HG03558 (cell line): ENCODE results near the gene GLYATL1.
A peak's percentile ranks its signal among the peaks of the same experiment; 100 is the strongest.

Experiments
- ATAC-seq: cut with Tn5 transposase; IDR thresholded peaks from one replicate; pipeline ENCODE4 v1.9.1; 2021; ENCODE audit warnings: moderate number of reproducible peaks; ENCODE audit not compliant: unreplicated experiment; ENCODE audit errors: extremely low read depth

The GLYATL1 gene, protein sequence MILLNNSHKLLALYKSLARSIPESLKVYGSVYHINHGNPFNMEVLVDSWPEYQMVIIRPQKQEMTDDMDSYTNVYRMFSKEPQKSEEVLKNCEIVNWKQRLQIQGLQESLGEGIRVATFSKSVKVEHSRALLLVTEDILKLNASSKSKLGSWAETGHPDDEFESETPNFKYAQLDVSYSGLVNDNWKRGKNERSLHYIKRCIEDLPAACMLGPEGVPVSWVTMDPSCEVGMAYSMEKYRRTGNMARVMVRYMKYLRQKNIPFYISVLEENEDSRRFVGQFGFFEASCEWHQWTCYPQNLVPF

DNA sequence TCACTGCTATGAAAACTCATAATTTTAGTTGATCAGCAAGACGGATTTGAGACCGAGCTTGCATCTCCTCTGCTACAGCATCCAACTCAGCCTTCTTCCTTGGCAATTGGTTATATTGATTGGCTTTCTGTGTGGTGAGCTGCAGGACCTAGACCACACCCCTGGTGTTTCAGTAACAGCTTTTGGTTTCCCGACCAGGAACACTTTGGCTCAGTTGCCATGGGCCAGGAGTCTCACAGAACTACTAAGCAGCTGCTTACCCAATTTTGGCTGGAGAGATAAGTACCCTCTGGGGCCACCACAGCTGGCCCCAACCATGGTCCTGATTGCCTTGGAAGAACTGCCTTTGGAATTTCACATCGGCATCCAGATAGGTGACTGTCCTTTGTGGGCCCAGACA lies at the start of gene GLYATL1:
Gene GLYATL1 (plus strand): TSS at position 212 of the 400 bp plus-strand sequence. CDS start 7,600 bp downstream, outside the sequence.
- no peak for ATAC-seq

DNA sequence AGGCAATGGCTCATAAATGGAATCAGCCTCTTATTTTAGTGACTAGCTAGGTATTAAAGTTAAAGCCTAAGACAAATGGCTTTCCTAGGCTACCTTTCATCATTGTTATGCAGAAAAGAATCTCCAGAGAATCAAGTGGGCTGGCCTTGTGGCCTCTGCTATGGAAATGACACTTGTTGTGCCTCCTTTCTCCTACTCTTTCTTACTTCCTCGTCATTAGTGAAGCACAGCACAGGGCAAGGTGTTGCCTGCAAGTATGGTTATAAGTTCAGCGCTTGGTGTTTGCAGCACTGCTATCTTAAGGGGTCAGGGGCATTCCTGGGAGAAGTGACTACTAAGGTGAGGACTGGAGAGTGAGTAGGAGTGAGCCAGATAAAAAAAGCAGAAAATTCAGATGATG lies 45.4 kb upstream of the GLYATL1 start:
- no peak for ATAC-seq

- no peak for ATAC-seq
Measured at GRCh38 chr11:58898106-58898505, 41.2 kb upstream of the GLYATL1 start.

DNA sequence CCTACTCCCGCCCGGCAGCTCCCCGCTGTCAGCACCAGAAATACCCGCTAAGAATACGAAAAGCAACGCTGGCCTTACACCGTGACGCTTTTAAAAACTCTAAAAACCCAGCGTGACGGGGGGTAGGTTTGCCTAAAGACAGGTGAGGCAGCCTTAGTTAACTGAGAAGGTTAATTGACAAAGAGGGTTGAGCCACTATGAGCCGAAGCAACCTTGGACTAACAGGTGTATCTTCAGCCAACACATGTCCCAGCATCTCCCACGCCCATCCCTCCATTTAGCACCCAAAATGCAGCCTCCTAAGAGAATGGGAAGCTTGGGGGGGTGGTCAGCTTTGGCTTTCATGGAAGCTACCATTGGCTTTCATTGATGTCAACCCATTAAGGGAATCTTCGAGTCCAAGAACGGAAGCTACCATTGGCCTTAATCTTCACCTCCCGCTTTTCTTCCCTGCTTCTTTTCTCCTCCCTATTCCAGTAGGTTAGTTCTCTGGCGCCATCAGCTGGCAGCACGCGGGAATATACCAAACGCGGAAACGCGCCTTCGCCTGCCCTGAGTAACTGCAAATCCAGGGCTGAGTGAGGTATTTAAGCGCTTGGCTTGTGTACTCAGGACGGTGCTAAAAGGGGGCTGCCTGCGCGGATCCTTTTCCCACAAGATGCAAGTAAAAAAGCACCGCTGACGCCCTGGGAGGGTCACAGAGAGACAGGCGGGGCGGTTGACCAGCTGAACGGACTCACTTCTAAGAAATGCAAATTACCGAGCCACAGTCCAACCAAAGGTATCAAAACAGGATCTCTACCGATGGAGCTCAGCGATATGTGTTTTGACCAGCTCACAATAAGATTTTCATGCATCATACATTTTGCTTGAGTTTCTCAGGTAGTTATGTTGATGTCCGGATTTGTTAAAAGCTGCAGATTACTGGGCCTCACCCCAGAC lies 38.5 kb upstream of the GLYATL1 start:
- no peak for ATAC-seq

- ATAC-seq: no peak
Measured at GRCh38 chr11:58902881-58903280, 36.4 kb upstream of the GLYATL1 start.

DNA sequence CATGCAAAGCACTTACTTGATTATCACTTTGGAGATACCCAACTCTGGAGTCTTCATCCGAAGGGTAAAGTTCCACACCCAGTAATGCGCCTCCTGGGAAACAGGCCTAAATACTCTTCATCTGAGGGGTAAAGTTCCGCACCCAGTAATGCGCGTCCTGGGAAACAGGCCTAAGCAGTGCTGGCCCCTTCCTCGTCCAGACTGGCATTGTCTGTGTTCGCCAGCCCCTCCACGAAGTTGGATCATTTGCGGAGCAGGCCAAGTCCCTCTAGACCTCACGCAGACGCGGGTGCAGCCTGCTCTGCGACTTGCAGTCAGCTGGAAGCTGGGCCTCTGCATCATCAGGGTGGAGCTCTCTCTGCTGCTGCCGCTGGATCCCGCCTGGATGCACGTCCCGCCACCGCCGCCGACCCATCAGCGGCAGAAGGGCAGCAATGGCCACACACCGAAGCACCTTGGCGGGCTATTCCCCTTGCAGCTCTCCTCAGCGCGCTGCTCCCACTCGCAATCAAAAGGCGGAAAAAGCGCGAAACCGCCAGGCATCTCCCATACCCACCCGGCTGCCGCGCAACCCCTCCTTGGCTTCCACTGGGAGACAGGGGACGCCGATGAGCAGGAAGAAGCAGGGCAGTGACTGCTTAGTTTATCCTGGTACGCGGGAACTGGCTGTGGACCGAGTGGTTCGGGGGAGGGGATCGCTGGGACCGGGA lies 34.1 kb upstream of the GLYATL1 start:
- no peak for ATAC-seq

- no peak for ATAC-seq
Measured at GRCh38 chr11:58905721-58906547, 33.4 kb upstream of the GLYATL1 start.

DNA sequence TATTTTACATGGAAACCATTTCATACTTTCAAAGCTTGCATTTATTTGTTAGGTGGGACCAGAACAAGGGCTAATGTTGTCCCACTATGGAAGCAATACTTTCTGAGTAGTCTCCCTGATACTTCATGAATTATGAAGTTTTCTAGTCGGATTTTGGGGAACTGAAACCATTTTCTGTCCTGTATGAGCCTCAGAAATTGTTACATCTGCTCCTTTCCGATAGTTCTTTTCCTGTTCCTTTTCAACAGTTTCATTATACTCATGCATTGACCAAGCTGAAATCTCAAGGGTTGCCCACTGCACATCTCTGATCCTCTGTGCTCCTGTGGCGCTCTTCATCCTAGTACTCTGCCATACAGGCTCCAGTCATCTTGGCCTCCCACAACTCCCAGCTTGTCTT lies 31.5 kb upstream of the GLYATL1 start:
- no peak for ATAC-seq

GRCh38 chr11:58912124-58912523 lies 27.2 kb upstream of the GLYATL1 start:
- no peak for ATAC-seq

DNA sequence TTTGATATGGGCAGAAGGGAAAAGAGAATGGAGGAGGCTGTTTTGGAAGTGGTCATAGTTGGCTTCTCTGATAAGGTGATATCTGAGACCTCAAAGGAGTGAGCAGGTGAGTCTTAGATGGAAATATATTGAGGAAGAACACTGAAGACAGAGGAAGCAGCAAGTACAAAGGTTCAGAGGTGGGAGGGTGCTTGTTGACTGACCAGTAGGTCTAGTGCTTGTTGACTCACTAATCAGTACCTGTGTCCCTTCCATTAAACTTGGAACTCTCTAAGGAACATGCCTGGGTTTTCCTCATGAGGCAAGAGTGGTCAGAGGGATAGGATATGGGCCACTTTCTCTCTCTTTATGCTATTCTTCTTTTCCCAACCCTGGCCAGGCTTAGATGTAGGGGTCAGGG lies 25.6 kb upstream of the GLYATL1 start:
- ATAC-seq: no peak

GRCh38 chr11:58914821-58915543 lies 24.3 kb upstream of the GLYATL1 start:
- no peak for ATAC-seq

- no peak for ATAC-seq
Measured at GRCh38 chr11:58916637-58917036, 22.7 kb upstream of the GLYATL1 start.

- no peak for ATAC-seq
Measured at GRCh38 chr11:58917159-58917783, 22.0 kb upstream of the GLYATL1 start.

DNA sequence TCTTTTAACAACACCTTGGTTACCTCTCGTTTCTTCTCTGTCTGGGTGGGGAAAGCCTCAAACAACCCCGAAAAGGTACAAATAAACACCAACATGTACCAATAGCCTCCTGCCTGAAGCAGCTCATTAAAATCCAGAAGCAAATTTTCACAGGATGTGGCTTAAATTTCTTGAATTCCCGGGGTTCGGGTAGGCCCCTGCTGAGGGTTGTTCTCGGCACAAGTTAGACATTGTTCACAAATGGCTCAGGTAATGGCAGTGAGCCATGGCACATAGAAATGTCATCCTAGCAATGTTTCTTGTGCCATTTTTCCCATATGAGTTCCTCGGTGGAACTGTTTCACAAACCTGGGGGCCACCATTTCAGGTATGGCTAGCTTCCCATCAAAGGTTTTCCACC lies 19.7 kb upstream of the GLYATL1 start:
- ATAC-seq: no peak

DNA sequence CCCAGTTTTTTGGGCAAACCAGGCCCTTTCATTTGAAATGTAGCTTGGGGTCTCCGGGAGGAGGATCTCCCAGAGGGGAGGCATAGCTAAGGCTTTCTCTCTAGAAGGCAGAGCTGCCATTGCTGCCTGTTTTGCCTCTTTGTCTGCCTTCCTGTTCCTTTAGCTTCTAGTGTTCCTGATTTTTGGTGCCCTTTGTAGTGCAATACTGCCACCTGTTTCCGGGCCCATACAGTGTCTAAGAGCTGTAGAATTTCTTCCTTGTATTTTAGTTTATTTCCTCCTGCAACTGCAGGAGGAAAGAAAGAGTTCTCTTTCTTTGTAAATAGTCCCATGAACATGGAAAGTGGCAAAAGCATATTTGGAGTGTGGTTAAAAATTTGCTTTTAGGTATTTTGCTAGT lies 19.3 kb upstream of the GLYATL1 start:
- ATAC-seq: no peak

GRCh38 chr11:58921778-58922390 lies 17.4 kb upstream of the GLYATL1 start:
- no peak for ATAC-seq

DNA sequence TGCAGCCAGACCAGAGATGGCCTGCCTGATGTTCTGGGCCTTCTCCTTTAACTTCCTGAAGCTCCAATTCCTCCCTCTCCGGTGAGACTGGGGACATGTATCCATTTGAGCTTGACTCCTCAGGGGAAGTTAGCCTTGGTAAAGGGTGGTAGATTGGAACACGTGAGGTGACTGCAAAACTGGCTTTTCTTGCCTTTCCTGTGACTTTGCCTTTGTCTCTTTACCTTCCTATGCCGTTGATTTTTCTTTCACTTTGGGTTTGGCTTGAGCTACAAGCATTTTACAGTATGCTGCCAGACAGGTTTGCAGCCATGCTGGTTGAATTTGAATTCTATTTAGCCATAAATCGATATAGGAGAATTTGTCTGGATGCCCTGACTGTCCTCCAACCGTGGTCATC lies 16.8 kb upstream of the GLYATL1 start:
- ATAC-seq: no peak

DNA sequence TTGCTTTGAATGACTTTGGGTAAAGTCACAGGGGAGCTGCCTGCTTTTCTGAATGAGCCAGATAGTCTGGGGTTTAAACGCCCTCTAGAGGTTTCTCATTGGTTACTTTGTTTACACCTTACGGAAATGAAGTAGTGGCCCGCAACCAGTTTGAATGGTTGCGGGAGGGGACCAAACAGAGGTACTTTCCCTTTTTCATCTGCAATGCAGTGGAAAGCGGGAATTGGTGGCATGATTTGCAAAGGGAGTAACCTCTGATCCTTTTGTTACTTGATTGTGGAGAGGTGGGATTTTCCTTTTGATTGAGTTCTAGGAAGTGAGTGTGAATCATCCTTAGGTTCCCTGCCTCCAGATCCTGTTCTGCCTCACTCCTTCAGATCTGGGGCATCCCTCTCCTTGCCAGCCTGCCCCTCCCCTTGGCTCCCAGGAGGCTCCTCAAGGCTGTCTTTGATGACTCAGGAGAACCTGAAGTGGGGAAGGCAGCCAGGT lies 15.9 kb upstream of the GLYATL1 start:
- ATAC-seq: peak; percentile 76
